DMS 273 (cell line): Measurements from ENCODE around the gene SLC8A1.

Experiments
- DNase-seq: peaks from one replicate; lab custom pipeline; 2025; ENCODE audit not compliant: unreplicated experiment; lab: John Stamatoyannopoulos, UW

The SLC8A1 gene

DNA sequence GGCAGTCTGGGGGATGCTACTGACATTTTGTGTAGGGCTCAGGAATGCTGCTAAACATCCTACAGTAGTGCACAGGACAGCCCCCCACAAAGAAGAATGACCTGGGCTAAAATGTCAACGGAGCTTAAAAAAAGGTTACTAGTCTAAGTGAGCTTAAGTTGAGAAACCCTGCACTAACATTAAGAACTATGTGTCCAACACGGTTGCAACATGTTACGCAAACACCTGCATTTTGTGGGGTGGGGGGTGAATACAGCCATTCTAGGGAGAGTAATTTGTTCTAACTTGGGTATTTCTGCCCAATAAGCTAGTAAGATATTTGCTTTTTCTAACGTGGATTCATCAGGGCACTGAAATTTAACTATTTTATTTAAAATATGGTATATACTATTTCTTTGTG is 57.9 kb downstream of the SLC8A1 start:
- no peak for DNase-seq

GRCh38 chr2:40388161-40388560 is 63.7 kb downstream of the SLC8A1 start:
- DNase-seq, result no peak

DNA sequence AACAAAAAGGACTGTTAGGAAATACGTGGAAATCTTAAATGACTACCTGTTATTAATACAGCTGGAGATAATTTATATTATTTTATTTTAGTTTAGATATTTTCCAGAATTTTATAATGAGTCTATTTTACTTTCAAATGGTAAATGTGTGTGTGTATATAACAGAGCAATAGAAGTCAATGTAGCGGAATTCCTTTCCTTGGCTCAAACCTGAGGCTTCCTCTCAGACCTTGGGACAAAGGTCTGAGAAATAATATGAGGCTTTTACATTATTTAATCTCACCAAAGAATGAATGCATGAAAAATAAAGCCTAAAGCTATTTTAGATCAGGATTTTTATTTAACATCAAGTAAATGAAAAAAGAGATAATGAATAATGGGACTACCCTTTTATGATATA is 65.7 kb downstream of the SLC8A1 start:
- DNase-seq, result no peak

GRCh38 chr2:40384714-40385113 is 67.2 kb downstream of the SLC8A1 start:
- no peak for DNase-seq

DNA sequence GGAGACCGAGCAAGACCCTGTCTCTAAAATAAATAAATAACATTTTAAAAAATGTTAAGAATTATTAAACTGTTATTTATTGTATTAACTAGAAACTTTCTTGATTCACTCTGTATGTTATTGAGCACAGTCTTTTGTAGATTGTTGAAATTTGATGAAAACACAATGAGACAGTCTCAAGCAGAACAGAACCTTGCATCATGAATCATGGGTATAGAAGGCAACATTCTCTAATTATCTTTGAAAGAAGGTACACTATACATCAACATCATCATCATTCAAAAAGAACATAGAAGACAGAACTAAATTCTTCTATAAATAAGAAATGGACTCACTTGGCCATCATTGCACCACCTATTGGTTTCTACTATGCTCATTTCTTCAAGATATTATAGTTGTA is 67.7 kb downstream of the SLC8A1 start:
- no peak for DNase-seq

GRCh38 chr2:40380721-40381120 is 71.2 kb downstream of the SLC8A1 start:
- no peak for DNase-seq

DNA sequence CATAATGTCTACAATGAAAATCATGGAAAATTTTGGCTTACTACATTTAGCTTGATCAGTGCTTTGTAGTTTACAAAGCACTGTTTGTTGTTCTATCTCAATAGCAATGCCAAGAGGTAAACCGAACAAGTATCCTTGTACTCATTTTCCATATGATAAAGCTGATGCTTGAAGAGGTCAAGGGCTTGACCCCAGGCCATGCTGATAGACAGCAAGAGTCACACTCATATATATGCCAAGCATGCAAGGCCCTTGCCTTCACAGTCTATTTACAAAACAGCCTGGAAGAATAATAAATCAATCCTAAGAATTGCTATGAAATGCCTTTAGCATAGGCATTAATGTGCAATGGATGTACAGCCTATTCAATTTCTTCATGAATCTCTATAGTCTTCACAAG is 71.8 kb downstream of the SLC8A1 start:
- DNase-seq, result no peak

GRCh38 chr2:40374543-40375240 is 77.2 kb downstream of the SLC8A1 start:
- DNase-seq, result no peak

GRCh38 chr2:40373111-40373510 is 78.8 kb downstream of the SLC8A1 start:
- DNase-seq, result no peak

GRCh38 chr2:40372283-40372985 is 79.5 kb downstream of the SLC8A1 start:
- no peak for DNase-seq

DNA sequence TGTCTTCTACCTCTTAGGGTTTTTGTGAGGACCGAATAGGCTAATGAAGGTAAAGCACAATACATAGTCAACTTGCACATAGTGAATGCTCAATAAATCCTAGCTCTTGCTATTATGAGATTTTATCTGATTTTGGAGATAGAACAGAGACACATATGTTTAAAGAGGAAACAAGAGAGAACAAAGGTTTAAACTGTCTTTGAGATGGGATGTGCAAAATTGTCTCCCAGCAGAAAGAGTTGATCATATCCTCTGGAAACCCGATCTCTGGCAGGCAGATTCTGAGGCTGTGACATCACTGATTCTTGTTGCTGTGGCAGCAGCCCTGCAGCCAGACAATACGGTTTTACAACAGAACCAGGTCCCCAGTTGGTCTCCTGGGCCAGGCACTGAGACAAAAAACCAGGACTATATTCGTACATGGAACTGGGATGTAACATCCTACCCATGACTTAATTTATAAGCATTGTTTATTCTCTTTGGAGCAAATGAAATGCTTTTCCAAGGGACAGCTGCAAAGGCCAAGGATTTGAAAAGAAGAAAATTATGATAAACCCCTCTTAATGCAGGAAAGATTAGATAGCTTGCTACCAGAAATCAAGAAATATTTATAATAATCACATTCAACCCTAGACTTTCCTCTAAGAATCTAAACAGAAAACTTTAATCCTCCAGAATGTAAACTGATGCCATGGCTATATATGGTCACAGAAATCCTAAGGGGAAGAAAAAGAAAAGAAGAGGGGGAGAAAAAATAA is 80.2 kb downstream of the SLC8A1 start:
- peak; percentile 56 for DNase-seq

GRCh38 chr2:40370007-40370395 is 81.9 kb downstream of the SLC8A1 start:
- DNase-seq, result no peak

DNA sequence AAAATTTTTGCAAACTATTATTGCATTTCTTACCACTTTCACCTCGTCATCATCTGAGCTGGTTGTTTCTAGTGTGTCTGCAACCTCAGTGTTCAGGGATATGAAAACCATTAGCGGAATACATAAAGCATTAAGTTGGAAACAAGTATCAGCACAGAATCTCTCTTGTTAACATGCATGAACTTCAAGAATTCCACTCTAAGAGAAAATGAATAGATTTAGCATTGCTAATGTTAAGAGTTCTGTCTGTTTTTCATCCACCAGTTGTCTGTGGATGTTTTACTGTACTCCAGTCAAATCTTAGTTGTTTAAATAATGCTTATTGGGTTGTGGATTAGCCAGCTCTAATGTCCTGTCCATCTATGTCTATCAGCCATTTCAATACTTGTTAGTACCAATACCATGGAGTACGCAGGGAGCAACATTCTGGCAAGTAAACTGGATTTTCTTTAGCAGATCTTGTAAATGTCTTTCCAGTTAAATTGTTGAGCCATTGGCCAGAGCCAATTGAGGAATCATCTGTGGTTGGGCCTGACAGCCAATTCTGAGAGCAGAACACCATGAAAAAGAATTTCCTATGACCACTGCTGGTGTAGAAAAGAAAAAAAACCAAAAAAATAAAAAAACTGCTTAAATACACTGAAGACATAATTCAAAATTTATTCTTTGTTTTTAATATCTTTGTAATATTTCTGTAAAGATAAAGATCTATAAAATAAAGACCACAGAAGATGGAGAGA is 82.5 kb downstream of the SLC8A1 start:
- DNase-seq, result no peak

DNA sequence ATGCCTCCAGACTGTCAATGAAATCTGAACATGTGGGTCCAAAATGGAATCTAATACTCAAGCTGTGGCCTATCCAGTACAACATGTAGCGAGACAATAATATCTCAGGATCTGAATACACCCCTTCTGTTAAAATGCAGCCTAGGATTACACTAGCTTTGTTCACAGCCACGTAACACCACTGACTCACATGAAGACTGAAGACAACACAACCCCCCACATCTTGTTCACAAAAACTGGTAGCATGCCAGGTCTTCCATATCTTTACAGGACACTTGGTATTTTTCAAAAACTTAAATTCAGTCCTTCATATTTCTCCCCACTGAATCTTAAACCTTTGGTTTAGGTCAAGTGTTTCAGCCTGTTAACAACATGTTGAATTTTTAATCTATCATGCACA is 84.2 kb downstream of the SLC8A1 start:
- no peak for DNase-seq

GRCh38 chr2:40367032-40367431 is 84.9 kb downstream of the SLC8A1 start:
- DNase-seq, result peak; percentile 2

DNA sequence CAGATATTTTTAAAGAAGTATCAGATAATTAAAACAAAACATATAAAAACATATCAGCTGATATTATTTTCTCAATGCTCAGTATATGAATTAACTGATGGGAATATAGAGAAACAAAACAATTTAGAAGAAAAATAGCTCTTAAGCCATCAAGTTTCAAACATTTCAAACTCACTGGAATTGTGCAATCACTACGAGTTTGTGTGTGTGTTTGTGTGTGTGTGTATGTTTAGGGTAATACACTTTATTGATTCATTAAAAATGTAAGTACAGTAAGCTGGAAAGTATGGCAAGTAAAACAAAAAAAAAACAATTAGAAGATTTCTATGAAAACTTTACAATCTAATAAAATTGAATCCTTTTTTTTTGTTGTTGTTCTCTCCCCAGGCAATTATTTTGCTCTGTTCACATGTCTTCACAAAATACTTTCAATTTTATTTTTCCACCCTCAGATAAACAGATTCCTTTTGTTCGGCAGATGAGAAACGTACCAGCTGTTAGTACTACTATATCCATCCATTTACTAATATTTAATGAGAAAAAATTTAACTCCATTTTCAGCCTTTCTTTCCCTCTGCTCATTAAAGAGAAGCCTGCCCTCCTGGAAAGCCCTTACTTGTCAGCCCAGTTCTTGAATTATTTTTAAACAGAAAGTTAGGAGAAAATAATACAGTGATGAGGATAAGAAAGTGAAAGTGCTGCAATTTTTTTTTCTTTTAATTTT is 87.6 kb downstream of the SLC8A1 start:
- peak; percentile 8 for DNase-seq

DNA sequence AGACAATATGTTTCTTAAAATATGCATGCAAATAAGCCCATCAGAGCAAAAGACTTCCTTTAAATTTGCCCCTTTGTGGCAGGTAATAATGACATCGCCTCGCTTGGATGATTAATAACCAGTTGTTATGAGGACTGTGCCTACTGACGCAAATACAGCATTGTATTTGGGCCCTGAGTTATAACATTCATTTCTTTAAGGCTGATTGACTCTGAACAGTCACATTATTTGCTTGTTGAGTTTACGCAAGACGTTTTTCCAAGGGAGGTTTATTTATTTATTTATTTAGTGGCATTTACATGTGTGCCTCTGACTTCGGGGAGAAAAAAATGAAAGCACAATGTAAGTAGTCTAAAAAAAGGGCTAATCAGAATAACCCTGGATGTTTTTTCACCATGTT is 88.3 kb downstream of the SLC8A1 start:
- no peak for DNase-seq

GRCh38 chr2:40363231-40363630 is 88.7 kb downstream of the SLC8A1 start:
- DNase-seq, result no peak

GRCh38 chr2:40361478-40361877 is 90.4 kb downstream of the SLC8A1 start:
- DNase-seq, result no peak

GRCh38 chr2:40360652-40361051 is 91.2 kb downstream of the SLC8A1 start:
- DNase-seq, result no peak

- DNase-seq, result no peak
Observed at GRCh38 chr2:40359811-40360210, 92.1 kb downstream of the SLC8A1 start.
